CD1c-positive myeloid dendritic cell (primary cell): ENCODE measurements around the gene PM20D1.
A peak's percentile ranks its signal among the peaks of the same experiment; 100 is the strongest.
"Not testable (repeated sequence)": the region's sequence is repeated elsewhere in the genome, so short reads cannot be mapped to it uniquely, and the experiment has no call there.

ENCODE experiments used
- DNase-seq: peaks from one replicate; pipeline ENCODE4 v3.0.0-alpha.2; 2016; ENCODE audit errors: extremely low spot score

The PM20D1 gene, protein sequence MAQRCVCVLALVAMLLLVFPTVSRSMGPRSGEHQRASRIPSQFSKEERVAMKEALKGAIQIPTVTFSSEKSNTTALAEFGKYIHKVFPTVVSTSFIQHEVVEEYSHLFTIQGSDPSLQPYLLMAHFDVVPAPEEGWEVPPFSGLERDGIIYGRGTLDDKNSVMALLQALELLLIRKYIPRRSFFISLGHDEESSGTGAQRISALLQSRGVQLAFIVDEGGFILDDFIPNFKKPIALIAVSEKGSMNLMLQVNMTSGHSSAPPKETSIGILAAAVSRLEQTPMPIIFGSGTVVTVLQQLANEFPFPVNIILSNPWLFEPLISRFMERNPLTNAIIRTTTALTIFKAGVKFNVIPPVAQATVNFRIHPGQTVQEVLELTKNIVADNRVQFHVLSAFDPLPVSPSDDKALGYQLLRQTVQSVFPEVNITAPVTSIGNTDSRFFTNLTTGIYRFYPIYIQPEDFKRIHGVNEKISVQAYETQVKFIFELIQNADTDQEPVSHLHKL

DNA sequence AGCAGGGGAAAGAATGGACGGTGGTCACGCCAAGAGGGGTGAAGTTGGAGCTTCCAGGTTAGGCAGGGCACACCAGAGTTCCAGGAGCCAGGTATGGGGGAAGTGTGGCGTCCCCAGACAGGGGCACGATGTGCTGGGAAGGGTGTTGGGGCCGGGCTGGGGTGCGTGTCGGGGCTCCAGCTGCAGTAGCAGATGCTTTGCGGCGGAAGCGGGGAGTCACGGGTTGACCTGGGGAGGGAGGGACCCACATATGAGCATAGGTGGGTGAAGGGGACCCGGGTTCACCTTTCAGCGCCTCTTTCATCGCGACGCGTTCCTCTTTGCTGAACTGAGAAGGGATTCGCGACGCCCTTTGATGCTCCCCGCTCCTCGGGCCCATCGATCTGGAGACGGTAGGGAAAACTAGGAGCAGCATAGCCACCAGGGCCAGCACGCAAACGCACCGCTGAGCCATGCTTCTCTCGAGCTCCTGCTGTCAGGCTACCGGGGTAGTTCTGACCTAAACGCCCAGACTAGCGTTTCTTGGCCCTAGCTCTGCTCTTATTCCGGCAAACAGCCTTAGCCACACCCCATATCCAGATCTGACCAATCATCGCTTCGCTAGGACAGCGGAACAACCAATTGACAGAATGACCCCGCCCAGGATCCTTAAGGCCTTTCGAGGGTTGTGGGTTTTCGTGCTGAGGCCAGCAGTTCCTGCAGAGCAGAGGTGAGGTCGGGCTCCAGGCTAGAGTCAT, at the start of gene PM20D1:
TSS of gene PM20D1 (minus strand) at position 514 of the 737 bp plus-strand sequence. CDS start at position 454, 60 bp downstream.
- DNase-seq = peak; percentile 94

DNA sequence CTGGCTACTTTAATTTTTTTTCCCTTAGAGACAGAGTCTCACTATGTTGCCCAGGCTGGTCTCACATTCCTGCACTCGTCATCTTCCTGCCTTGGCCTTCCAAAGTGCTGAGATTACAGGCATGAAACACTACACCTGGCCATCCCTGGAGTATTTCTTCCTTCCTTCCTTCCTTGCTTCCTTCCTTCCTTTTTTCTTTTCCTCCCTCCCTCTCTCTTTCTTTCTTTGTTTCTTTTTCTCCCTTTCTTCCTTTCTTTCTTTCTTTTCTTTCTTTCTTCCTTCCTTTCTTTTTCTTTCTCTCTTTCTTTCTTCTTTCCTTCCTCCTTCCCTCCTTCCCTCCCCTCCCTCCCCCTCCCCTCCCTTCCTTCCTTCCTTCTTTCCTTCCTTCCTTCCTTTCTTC, 46.4 kb upstream of the PM20D1 start:
- no peak for DNase-seq

DNA sequence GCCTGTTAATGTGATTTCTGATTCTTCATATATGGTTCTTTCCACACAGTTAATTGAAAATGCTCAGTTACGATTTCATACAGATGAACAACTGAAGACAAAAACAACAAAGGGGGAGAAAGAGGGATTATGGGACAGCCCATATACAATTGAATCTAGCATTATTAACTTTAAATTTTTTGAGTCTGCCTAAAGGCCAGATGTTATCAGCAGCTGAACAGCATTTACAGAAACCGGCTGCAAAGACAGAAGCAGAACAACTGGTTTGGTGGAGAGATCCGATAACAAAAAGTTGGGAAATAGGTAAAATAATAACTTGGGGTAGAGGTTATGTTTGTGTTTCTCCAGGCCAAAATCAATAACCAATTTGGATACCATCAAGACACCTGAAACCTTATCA, 44.2 kb upstream of the PM20D1 start:
- not testable (repeated sequence) for DNase-seq

DNA sequence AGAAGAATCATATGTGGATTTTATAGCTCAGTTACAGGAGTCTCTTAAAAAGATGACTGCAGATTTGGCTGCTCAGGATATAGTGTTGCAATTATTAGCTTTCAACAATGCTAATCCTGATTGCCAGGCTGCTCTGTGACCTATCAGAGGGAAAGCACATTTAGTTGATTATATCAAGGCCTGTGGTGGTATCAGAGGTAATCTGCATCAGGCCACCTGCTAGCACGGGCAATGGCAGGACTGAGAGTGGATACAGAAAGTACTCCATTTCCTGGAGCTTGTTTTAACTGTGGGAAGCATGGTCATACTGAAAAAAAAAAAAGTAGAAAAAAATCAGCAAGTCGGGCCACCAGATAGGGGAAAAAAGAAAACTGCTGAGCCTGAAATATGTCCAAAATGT, 42.2 kb upstream of the PM20D1 start:
- not testable (repeated sequence) for DNase-seq

DNA sequence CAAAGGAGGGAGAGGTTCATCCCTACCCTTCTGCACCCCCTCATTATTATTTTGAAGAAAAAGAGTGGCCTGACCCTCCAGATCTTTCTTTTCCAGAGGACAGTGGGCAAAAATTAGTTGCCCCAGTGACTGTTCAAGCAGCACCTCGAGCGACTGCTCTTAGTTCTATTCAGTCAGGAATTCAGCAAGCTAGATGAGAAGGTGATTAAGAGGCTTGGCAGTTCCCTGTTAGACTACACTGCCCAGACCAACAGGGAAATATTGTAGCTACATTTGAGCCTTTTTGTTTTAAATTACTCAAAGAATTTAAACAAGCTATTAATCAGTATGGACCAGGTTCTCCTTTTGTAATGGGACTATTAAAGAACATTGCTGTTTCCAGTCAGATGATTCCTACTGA, 41.5 kb upstream of the PM20D1 start:
- DNase-seq = not testable (repeated sequence)

DNA sequence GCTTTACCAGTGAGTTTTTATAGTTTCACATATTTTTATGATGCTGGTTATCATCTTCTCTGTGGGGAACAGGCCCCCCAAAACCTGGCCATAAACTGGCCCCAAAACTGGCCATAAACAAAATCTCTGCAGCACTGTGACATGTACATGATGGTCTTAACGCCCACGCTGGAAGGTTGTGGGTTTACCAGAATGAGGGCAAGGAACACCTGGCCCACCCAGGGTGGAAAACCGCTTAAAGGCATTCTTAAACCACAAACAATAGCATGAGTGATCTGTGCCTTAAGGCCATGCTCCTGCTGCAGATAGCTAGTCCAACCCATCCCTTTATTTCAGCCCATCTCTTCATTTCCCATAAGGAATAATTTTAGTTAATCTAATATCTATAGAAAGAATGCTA, 40.7 kb upstream of the PM20D1 start:
- DNase-seq = not testable (repeated sequence)

DNA sequence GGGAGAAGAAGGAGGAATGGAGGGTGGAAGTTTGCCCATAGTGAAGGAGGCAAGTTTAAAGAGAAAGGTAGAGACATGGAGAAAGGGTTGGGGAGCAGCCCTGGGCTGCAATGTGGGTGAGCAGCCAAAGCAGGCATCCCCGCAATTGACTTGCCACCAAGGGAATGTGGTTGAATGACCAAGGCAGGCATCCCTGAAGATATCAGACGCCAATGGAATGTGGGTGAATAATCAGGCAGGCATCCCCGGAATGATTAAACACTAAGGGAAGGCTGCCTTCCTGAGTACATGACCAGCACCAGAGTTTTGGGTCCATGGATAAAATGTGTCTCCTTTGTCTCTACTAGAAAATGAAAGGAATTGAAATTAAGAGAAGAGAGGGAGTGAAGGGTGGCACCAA, 39.8 kb upstream of the PM20D1 start:
- DNase-seq = not testable (repeated sequence)

DNA sequence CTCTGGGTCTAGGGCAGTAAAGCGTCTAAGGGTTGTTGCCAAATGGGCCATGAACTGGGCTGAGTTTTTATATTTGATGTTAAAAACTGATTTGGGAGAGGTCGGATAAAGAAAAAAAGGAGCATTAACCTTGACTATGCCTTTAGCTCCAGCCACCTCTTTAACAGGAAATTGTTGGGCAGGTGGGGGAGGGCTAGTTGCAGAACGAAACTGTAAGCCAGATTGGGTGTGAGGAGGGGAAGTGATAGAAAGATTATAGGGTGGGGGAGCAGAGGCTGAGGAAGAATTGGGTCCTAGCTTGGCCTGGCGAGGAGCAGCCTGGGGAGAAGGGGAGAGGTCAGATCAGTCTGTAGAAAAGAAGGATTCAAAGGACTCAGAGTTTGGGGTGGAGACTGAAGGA, 39.1 kb upstream of the PM20D1 start:
- DNase-seq = not testable (repeated sequence)

DNA sequence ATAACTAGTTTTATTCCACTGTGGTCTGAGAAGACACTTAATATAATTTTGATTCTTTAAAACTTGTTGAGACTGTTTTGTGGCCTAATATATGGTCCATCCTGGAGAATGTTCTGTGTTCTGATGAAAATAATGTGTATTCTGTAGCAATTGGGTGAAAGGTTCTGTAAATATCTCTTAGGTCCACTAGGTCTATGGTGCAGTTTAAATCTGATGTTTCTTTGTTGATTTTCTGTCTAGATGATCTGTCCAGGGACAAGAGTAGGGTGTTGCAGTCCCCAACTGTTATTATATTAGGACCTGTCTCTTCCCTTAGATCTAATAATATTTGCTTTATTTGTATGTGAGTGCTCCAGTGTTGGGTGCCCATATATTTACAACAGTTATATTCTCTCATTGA, 33.9 kb upstream of the PM20D1 start:
- DNase-seq = no peak

DNA sequence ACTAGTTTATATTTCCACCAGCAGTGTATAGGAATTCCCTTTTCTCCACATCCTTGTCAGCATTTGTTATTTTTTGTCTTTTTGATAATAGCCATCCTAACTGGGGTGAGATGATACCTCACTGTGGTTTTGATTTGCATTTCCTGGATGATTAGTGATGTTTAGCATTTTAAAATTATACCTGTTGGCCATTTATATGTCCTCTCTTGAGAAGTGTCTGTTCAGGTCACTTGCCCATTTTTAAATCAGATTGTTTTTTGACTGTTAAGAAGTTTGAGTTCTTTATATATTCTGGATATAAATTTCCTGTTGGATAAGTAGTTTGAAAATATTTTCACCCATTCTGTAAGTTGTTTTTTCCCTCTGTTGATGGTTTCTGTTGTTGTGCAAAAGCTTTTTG, 31.0 kb upstream of the PM20D1 start:
- no peak for DNase-seq

DNA sequence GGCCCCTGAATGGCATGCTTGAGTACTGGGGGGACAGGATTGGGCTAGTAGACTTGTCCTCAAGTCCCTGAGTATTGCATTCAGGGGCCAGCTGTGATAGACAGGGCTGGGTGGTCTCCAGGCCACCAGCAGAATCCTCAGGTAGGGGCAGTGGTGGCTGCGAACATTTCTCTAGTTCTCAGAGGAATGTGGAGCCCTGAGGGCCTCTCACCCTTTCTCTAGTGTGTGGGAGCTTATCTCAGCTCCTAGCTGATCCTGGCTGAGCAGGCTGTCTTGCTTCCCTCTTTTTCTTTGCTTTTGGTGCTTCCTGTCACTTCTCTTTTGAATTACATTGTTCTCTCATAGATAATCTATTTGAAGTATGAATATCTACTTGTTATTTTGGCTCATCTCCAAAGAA, 30.0 kb upstream of the PM20D1 start:
- DNase-seq = no peak

DNA sequence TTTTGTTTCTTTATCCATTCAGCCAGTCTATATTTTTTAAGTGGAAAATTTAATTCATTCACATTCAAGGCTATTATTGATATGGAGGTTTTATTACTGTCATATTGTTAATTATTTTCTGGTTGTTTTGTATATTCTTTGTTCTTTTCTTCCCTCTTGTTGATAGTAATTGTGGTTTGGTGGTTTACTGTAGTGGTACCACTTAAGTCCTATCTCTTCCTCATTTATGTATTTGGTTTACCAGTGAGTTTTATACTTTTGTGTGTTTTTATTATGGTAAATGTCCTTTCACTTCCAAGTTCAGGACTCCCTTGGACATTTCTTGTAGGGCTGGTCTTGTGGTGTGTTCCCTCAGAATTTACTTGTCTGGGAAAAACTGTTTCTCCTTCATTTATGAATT, 28.1 kb upstream of the PM20D1 start:
- DNase-seq = no peak

DNA sequence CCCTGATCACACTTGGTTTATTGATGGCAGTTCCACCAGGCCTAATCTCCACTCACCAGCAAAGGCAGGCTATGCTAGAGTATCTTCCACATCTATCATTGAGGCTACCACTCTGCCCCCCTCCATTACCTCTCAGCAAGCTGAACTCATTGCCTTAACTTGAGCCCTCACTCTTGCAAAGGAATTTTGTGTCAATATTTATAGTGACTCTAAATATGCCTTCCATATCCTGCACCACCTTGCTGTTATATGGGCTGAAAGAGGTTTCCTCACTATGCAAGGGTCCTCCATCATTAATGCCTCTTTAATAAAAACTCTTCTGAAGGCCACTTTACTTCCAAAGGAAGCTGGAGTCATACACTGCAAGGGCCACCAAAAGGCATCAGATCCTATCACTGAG, 23.2 kb upstream of the PM20D1 start:
- not testable (repeated sequence) for DNase-seq

DNA sequence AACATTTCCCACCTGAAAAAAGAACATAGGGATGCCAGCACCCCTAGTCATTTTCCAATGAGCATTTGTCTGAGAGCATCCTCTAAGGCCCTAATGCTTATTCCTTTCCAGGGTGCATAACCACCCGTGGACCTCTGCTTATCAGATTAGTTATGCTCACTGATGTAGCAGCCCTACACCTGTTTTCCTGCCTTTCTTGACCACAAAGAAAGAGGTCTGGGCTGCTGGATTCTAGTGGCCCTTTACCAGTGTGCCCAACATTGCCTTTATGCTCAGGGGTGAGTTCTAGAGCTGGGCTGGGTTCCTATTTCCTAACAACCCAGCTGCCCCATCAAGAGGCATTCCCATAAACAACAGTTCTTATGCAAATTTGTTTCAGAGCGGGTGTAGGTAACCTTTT, 20.3 kb upstream of the PM20D1 start:
- DNase-seq = no peak

DNA sequence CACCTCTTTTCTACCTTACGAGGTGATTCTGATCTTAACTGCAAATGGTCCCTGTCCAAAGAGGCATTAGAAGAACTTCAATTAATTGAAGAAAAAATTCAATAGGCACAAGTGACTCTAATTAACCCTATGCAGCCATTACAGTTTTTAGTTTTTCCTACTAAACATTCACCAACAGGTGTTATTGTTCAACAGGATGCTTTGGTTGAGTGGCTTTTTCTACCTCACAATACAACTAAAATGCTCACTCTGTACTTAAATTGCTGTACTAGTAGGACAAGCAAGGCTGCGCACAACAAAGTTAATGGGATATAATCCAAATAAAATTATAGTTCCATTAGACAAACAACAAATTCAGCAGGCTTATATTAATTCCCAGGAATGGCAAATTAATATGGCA, 11.6 kb upstream of the PM20D1 start:
- DNase-seq = no peak

DNA sequence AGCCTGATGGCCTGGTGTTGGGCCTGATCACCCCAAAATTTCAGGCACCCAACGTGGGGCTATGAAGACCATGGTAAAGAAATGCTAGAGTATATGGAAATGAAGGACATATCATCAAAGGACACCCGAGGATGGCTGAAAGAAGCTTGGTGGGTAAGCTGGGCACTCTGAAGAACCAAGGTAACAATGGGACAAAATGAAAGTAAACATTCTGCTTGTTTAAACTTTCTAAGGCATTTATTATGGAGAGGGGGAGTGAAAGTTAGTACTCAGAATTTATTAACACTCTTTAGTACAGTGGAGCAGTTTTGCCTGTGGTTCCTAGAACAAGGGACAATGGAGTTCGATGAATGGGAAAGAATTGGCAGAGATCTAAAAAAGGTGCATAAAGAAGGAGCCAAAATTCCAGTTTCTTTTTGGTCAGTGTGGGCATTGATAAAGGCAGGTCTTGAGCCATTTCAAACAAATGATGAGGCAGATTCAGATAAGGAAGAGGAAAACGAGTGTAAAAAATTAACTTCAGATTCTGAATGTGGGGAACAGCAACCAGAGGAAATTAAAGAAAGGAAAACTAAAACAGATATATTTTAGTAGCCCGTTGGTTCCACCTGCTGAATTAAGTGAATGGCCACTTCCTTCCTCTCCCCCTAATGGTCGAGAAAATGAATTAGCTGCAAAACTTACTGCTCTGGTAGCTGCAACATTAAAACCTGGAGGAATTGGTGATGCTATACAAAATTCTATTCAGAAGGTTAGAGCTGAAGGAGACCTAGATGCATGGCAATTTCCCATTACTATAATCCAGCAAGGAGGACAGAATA, 8.4 kb upstream of the PM20D1 start:
- DNase-seq = no peak

DNA sequence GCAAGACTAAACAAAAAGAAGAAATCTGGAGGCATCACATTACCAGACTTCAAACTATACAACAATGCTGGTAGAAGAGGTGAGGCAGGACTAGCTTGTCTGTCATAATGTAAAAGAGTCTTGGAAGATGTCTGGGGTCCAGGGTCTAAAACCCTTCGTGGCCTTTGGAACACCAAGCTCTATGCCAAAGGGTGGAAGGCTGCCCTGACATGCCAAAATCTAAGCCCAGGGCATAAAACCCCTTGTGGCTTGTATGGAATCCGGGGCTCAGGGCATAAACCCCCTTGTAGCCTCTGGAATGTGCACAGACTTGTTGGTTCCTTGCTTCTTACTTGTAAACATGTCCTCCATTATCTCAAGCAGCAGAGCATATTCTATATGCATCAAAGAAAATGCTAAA, 7.6 kb upstream of the PM20D1 start:
- DNase-seq = not testable (repeated sequence)

DNA sequence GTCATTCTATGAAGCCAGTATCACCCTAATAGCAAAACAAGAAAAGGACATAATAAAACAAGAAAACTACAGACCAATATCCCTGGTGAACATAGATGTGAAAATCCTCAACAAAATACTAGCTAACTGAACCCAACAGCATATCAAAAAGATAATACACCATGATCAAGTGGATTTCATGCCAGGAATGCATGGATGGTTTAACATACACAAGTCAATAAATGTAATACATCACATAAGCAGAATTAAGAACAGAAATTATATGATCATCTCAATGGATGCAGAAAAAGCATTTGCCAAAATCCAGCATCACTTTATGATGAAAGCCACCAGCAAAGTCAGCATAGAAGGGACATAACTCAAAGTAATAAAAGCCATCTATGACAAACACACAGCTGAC, 6.5 kb upstream of the PM20D1 start:
- no peak for DNase-seq

DNA sequence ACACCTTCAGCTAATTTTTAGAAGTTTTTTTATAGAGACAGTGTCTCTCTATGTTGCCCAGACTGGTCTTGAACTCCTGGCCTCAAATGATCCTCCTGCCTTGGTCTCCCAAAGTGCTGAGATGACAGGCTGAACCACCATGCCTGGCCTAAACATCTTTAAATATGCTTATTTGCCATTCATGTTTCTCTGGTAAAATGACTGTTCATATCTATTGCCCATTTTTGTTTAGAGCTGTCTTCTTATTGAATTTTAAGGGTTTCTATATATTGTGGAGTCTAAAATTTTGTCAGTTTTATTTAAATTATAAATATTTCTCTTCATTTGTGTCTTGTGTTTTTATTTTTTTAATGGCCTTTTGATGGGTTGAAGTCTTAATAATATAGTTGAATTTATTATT, 3.0 kb upstream of the PM20D1 start:
- DNase-seq = no peak

DNA sequence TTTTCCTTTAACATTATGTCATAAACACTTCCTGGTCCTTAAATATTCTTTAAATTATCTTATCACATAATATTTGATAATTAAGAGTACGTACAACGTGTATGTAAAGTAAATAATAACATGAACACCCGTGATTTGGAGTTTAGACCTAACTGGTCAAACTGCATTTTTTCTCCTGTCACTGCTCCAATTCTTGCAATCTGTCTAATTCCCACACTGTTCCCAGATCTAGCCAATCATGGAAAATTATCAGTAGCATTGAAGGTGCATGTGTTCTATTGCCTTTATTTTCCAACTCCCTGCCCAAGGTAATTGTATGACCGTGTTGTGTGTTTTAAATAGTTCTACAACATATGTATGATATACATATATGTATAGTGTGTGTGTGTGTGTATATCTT, 2.1 kb upstream of the PM20D1 start:
- no peak for DNase-seq

DNA sequence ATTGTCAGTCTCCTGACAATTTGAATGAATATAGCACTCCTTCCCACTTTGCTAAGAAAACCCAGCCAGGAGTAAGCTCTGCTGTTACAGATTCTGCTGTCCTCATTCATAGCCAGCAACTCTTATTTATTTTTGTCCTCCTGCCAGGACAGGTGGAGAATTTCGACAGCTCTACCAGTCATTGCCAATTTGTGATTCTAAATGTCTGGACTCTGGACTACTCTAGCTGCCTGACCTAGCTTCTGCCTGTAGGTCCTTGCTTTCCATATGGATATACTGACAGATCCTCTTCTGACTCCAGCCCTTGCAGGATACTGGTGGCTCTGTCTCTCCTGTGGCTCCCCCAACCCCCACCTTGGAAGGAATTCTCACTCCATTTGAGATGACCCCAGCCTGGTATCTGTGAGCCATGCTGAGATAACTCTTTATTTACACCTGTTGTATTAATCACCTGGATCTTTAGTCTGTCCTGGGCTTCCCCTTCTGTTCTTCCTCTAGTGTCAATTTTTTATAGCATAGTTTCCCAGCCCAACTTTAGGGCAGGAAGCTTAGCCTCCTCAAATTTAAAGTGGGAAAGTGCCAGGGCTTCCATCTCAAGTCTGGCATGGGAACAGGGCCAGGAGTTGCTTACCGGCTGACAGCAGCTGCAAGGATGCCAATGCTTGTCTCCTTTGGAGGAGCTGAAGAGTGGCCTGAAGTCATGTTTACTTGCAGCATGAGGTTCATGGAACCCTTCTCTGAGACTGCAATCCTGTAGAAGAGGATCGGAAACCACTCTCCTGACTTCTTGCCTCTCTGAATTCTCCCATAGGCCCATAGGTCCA, 6.7 kb downstream of the PM20D1 start:
- DNase-seq = no peak
